Upper lobe of left lung (tissue), 4 donors: Measurements from ENCODE around the gene FAM24A.

Experiments used
- POLR2A ChIP-seq, 4 donors: fragments of 450-650 bp; IDR thresholded peaks; one replicate each; pipeline ENCODE4 v1.5.1; 2016 to 2017; ENCODE audit warnings: antibody characterized with exemption in 4 of 4, mild to moderate bottlenecking in 2 of 4
- TF ChIP-seq, protein P1 (sequence below), 6 experiments: fragments of 450-650 bp in 4 of 6; fragments of 200-600 bp in 2 of 6; sonication (generic) in 2 of 6; IDR thresholded peaks; one replicate each; pipeline ENCODE4 v1.5.1; 2016 to 2019; ENCODE audit warnings: antibody characterized with exemption in 6 of 6

- TF ChIP-seq, protein P1, sequence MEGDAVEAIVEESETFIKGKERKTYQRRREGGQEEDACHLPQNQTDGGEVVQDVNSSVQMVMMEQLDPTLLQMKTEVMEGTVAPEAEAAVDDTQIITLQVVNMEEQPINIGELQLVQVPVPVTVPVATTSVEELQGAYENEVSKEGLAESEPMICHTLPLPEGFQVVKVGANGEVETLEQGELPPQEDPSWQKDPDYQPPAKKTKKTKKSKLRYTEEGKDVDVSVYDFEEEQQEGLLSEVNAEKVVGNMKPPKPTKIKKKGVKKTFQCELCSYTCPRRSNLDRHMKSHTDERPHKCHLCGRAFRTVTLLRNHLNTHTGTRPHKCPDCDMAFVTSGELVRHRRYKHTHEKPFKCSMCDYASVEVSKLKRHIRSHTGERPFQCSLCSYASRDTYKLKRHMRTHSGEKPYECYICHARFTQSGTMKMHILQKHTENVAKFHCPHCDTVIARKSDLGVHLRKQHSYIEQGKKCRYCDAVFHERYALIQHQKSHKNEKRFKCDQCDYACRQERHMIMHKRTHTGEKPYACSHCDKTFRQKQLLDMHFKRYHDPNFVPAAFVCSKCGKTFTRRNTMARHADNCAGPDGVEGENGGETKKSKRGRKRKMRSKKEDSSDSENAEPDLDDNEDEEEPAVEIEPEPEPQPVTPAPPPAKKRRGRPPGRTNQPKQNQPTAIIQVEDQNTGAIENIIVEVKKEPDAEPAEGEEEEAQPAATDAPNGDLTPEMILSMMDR (IDR thresholded peaks at IDR 0.05): no peak
- TF ChIP-seq POLR2A (IDR thresholded peaks at IDR 0.05): no peak
Observed at GRCh38 chr10:122876467-122876855, 33.9 kb upstream of the FAM24A start.
